Ovary (tissue), 9 donors: ENCODE data around the gene RSAD2. TPM values are rescaled to one million over a fixed set of nuclear protein-coding genes. Genes with fewer than 3 reads are reported as not detected.

ENCODE experiments used
- DNase-seq, 5 donors: peaks; one replicate each; pipeline ENCODE4 v3.0.0-alpha.2; 2019 to 2020
- H3K27ac ChIP-seq, 2 donors: fragments of 200-600 bp; one replicate each; pipeline versions ENCODE4 v1.5.1 to v1.8.0; 2019 to 2022
- H3K27me3 ChIP-seq: fragments of 200-600 bp; one replicate; pipeline ENCODE4 v1.8.0; 2022
- H3K36me3 ChIP-seq: fragments of 200-600 bp; sonication (generic); one replicate; pipeline ENCODE4 v1.5.1; 2019
- H3K4me1 ChIP-seq: one replicate; pipeline ENCODE4 v1.8.1; 2013; ENCODE audit warnings: mild to moderate bottlenecking, moderate library complexity; ENCODE audit not compliant: insufficient read depth
- H3K4me3 ChIP-seq: fragments of 200-600 bp; sonication (generic); one replicate; pipeline ENCODE4 v1.5.1; 2017
- H3K9me3 ChIP-seq, 2 donors: fragments of 200-600 bp in 1 of 2; sonication (generic) in 1 of 2; one replicate each; pipeline versions ENCODE4 v1.5.1 to v1.8.1; 2013 to 2019; ENCODE audit warnings: mild to moderate bottlenecking in 1 of 2, moderate library complexity in 1 of 2
- EP300 ChIP-seq: sonication (generic); formaldehyde crosslinking; IDR thresholded peaks from one replicate; pipeline ENCODE4 v1.6.1; 2017; ENCODE audit warnings: antibody characterized with exemption
- POLR2A ChIP-seq: fragments of 450-650 bp; IDR thresholded peaks from one replicate; pipeline ENCODE4 v1.6.1; 2017; ENCODE audit warnings: antibody characterized with exemption, mild to moderate bottlenecking, moderate library complexity
- WGBS, 3 donors: extraction: QIAGEN DNeasy Blood & Tissue Kit in 1 of 3; methylation state at CpG; one replicate each; pipeline versions ENCODE4 v1.1.5 to v1.1.7; 2013 to 2017; 5-methylcytosine and 5-hydroxymethylcytosine counted together
- intact Hi-C, 4 donors: fragments of 100-400 bp; cut with DNase I; formaldehyde crosslinking; loops; one replicate each; pipeline versions ENCODE4 v1.11.0 to v1.15.1; 2022 to 2023
- polyA plus RNA-seq, 2 donors: library from polyadenylated mRNA; stranded (reverse); fragments of 200-250 nt in 1 of 2; fragments of 350-450 nt in 1 of 2; fragmentation: Illumina TruSeq in 1 of 2; extraction: RNeasy Lipid Tissue Mini Kit (QIAGEN cat#74804) in 1 of 2; gene quantifications; one replicate each; pipeline ENCODE4 v1.2.3, GENCODE V29; 2013 to 2014
- total RNA-seq, 7 donors: library from RNA; depleted of rRNA in 2 of 7; stranded (reverse); fragments of >200 nt in 2 of 7; fragmentation: NEBNext Ultra II Directional in 3 of 7; extraction: Animal tissue kit (Norgen Biotek cat#: 25700) in 3 of 7; gene quantifications; one replicate each; pipeline versions ENCODE4 v1.1.0 to v1.2.4, GENCODE V29; 2016 to 2023
- TF ChIP-seq, protein P1 (sequence below), 3 donors: fragments of 450-650 bp in 2 of 3; fragments of 200-600 bp in 1 of 3; IDR thresholded peaks; one replicate each; pipeline versions ENCODE4 v1.5.1 to v1.8.0; 2016 to 2022; ENCODE audit warnings: antibody characterized with exemption in 3 of 3, mild to moderate bottlenecking in 1 of 3
- donor health status: DM: no; HTN: no; CAD: no; lungs with moderate emphysema.
- donor health status: DM: no; HTN: no; CAD: no.
- donor health status: Bipolar disorder and iron deficiency.
- donor health status: DM: yes; HTN: yes; CAD: no.
- donor health status: DM: no; HTN: no; CAD: no.
- donor health status: DM: yes; HTN: yes; CAD: no.

The RSAD2 gene
- total and polyA plus RNA-seq, 9 donors = 1.9 to 11.1 (median 4.7) TPM

DNA sequence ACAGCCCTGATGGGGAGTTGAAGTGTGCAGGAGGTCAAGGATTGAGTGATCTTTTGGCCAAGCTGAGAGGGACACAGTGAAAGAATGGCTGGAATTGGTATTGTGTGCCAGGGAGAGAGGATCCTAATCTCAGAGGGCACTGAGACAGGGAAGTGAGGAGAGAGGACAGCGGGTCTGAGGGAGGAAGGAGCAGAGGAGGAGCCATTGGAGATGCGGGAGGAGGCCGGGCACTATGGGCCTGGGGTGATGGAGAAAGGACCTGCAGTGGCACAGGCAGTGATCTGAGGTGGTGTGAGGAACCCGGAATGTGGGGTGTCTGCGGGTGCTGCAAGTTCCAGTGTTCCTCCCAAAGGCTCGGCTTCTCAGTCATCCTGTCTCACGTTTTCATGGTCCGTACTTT is 66.4 kb downstream of the RSAD2 start:
- H3K4me3 ChIP-seq = no peak overlapping the region
- TF ChIP-seq POLR2A = no peak
- TF ChIP-seq, protein P1, sequence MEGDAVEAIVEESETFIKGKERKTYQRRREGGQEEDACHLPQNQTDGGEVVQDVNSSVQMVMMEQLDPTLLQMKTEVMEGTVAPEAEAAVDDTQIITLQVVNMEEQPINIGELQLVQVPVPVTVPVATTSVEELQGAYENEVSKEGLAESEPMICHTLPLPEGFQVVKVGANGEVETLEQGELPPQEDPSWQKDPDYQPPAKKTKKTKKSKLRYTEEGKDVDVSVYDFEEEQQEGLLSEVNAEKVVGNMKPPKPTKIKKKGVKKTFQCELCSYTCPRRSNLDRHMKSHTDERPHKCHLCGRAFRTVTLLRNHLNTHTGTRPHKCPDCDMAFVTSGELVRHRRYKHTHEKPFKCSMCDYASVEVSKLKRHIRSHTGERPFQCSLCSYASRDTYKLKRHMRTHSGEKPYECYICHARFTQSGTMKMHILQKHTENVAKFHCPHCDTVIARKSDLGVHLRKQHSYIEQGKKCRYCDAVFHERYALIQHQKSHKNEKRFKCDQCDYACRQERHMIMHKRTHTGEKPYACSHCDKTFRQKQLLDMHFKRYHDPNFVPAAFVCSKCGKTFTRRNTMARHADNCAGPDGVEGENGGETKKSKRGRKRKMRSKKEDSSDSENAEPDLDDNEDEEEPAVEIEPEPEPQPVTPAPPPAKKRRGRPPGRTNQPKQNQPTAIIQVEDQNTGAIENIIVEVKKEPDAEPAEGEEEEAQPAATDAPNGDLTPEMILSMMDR (IDR thresholded peaks at IDR 0.05) = no peak
- TF ChIP-seq EP300 = no peak
- peak overlapping the region in 1 of 2 donors; percentile 21 for H3K27ac ChIP-seq
- DNase-seq = peak in 1 of 5 donors; percentile 10
- no peaks in the 10 kb centered on the region for H3K36me3 ChIP-seq
- no peaks in the 10 kb centered on the region for H3K27me3 ChIP-seq
- WGBS, 3 donors = 93 to 97% (median 96%) methylated on average over 8 of the region's 8 CpGs
- no peaks in the 10 kb centered on the region for H3K9me3 ChIP-seq
- intact Hi-C loops = no loop called here
- H3K4me1 ChIP-seq = peaks cover 2% of the 10 kb centered on the region

DNA sequence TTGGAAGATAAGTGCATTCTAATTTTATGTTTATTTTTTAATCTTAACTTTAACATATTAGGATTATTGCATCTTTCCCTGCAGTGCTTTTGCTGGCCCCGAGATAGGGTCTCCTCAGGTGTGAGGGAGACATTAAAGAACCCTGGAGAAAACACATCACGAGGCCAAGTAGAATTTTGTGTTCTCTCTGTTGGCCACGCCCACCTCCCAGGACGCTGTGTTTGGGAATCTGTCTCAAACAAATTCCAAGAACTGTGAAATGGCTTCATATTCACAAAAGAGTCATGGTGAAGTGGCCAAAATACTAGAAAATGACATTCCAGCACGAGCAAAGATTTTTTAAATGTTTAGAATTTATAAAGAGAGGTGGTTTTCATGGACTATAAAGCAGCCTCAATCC is 67.0 kb downstream of the RSAD2 start:
- no peak for TF ChIP-seq POLR2A
- TF ChIP-seq, protein P1 (IDR thresholded peaks at IDR 0.05) = no peak
- no peak for TF ChIP-seq EP300
- Histone ChIP-seq H3K4me3 (no peak overlapping the region), H3K27me3 (no peaks in the 10 kb centered on the region), H3K9me3 (no peaks in the 10 kb centered on the region), H3K4me1 (peaks cover 2% of the 10 kb centered on the region), H3K27ac (peak overlapping the region in 1 of 2 donors; percentile 42), H3K36me3 (no peaks in the 10 kb centered on the region)
- WGBS, 3 donors = 43 to 55% (median 49%) methylated on average over 5 of the region's 5 CpGs
- intact Hi-C loops = no loop called here
- peak in 1 of 5 donors; percentile 51 for DNase-seq

DNA sequence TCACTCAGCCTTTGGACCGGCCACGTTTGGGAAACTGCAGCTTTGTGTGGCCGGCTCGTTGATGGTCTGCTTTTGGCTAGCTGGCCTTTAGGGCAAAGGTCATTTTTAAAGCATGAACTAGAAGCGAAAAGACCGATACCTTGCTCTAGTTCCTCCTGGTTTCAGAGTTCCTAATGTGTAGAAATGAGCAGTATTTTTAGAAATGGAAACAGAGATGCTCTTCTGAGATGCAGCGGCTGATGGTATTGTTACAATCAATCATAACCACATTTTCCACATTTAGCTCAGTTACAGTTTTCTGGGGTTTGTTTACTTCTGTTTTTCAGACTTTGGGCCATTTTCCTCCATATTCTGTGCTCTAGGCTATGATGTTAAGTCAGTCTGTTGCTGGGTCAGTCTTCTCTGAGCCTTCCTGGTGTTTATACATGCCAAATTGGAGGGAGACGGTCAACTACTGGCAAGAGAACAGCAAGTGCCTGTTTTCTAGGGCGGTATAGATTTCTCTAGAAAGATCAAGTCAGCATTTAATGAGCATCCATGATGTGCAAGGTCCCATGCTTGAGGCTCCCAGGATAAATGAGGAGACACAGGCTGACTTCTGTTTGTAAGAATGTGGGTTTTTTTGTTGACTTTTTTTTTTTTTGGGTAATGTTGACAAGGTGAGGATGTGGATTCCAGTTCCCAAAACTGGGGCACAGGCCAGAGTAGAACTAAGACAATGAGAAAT is 67.7 kb downstream of the RSAD2 start:
- 50 to 66% (median 60%) methylated on average over 9 of the region's 9 CpGs for WGBS, 3 donors
- Histone ChIP-seq H3K27me3 (no peaks in the 10 kb centered on the region), H3K4me3 (no peak overlapping the region), H3K27ac (peak overlapping the region in 1 of 2 donors; percentile 42), H3K36me3 (no peaks in the 10 kb centered on the region), H3K4me1 (peaks cover 2% of the 10 kb centered on the region), H3K9me3 (no peaks in the 10 kb centered on the region)
- intact Hi-C loops = no loop called here
- DNase-seq = no peak
- TF ChIP-seq, protein P1 (IDR thresholded peaks at IDR 0.05) = no peak
- TF ChIP-seq POLR2A (no peak), EP300 (no peak)

DNA sequence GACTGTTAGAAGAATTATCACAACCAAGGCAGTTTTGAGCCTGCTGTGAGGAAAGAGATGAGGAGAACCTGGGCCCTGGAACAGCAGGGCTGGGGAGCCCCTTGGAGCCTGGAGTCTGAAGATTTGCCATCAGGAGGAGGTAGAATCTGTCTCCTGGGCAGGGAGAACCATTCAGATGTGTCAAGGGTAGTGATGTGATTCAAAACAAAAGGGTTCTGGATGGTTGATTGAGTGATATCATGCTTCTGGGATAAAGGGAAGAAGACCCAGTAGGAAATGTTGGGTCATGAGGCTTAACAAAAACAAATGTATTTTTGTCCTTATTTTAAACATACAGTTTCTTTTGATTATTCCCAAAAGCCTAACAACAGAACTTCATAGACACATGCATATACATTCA is 68.2 kb downstream of the RSAD2 start:
- no peak overlapping the region for H3K27ac ChIP-seq
- H3K4me1 ChIP-seq = peaks cover 2% of the 10 kb centered on the region
- DNase-seq = no peak
- no peak overlapping the region for H3K4me3 ChIP-seq
- TF ChIP-seq, protein P1 (IDR thresholded peaks at IDR 0.05) = no peak
- no peak for TF ChIP-seq POLR2A
- TF ChIP-seq EP300 = no peak
- no peaks in the 10 kb centered on the region for H3K9me3 ChIP-seq
- intact Hi-C loops = no loop called here
- no peaks in the 10 kb centered on the region for H3K27me3 ChIP-seq
- H3K36me3 ChIP-seq = no peaks in the 10 kb centered on the region
